SK-N-MC (cell line): Measurements from ENCODE around the gene MSRB1.

Experiments
- EZH2 ChIP-seq: fragments of 200-600 bp; sonication (generic); IDR thresholded peaks from one replicate; pipeline ENCODE4 v1.6.1; 2017; ENCODE audit warnings: antibody characterized with exemption
- POLR2AphosphoS5 ChIP-seq: IDR thresholded peaks from 2 replicates; pipeline ENCODE4 v1.6.1; 2012; ENCODE audit warnings: mild to moderate bottlenecking, low read depth, low read length, borderline replicate concordance

GRCh38 chr16:1922357-1922756 lies 20.6 kb downstream of the MSRB1 start:
- TF ChIP-seq POLR2AphosphoS5 (no peak), EZH2 (no peak)
